Embryonic facial prominence (tissue), 1 donor: Measurements from ENCODE around the gene FKBP10.
"Not testable (repeated sequence)": the region's sequence is repeated elsewhere in the genome, so short reads cannot be mapped to it uniquely, and the experiment has no call there.

Source experiments
- DNase-seq: peaks from one replicate; pipeline ENCODE4 v3.0.0-alpha.2; 2016; ENCODE audit errors: extremely low spot score

Gene FKBP10

GRCh38 chr17:41810659-41811548 lies 1.9 kb upstream of the FKBP10 start:
- DNase-seq: no peak

GRCh38 chr17:41811549-41812380 lies 1.0 kb upstream of the FKBP10 start, which contains the start of gene P3H4:
Gene P3H4 (minus strand): TSS chr17:41811949. CDS start chr17:41811915, 34 bp downstream.
- peak; percentile 43 for DNase-seq

GRCh38 chr17:41813152-41813680 lies 412 bp downstream of the FKBP10 start:
- DNase-seq: no peak

GRCh38 chr17:41813699-41814124 lies 908 bp downstream of the FKBP10 start:
- no peak for DNase-seq

GRCh38 chr17:41814195-41814594 lies 1.4 kb downstream of the FKBP10 start:
- no peak for DNase-seq

GRCh38 chr17:41816637-41817320 lies 4.0 kb downstream of the FKBP10 start:
- no peak for DNase-seq

GRCh38 chr17:41818024-41818423 lies 5.2 kb downstream of the FKBP10 start:
- DNase-seq: no peak

- DNase-seq: no peak
These were observed 9.0 kb downstream of the FKBP10 start for GRCh38 chr17:41821776-41822175.

GRCh38 chr17:41822216-41823140 lies 9.7 kb downstream of the FKBP10 start:
- no peak for DNase-seq

- no peak for DNase-seq
These were observed 10.3 kb downstream of the FKBP10 start for GRCh38 chr17:41823141-41823524.

- no peak for DNase-seq
These were observed 10.8 kb downstream of the FKBP10 start for GRCh38 chr17:41823580-41823979.

GRCh38 chr17:41824086-41824485 lies 11.3 kb downstream of the FKBP10 start:
- no peak for DNase-seq

- DNase-seq: no peak
These were observed 12.5 kb downstream of the FKBP10 start for GRCh38 chr17:41825175-41825845.

GRCh38 chr17:41829961-41830360 lies 17.2 kb downstream of the FKBP10 start:
- not testable (repeated sequence) for DNase-seq

GRCh38 chr17:41835214-41835799 lies 22.5 kb downstream of the FKBP10 start:
- DNase-seq: no peak

- no peak for DNase-seq
These were observed 23.2 kb downstream of the FKBP10 start, which contains the start of gene NT5C3B for GRCh38 chr17:41835800-41836549. Gene NT5C3B (minus strand): TSS chr17:41836232. CDS start chr17:41836193, 39 bp downstream.

GRCh38 chr17:41836550-41837196 lies 23.9 kb downstream of the FKBP10 start:
- DNase-seq: no peak
